Middle frontal gyrus (tissue), 1 donor: ENCODE data around the gene BIRC2.
"Not testable (repeated sequence)": the region's sequence is repeated elsewhere in the genome, so short reads cannot be mapped to it uniquely, and the experiment has no call there.

Source experiments
- DNase-seq: peaks from one replicate; pipeline ENCODE4 v3.0.0-alpha.2; 2015; ENCODE audit warnings: low spot score; ENCODE audit errors: extremely low spot score

BIRC2 gene

DNA sequence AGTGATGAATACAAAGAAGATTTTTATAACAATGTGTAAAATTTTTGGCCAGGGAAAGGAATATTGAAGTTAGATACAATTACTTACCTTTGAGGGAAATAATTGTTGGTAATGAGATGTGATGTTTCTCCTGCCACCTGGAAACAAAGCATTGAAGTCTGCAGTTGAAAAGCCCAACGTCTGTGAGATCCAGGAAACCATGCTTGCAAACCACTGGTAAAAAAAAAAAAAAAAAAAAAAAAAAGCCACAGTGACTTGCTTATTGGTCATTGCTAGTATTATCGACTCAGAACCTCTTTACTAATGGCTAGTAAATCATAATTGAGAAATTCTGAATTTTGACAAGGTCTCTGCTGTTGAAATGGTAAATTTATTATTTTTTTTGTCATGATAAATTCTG lies 24.5 kb upstream of the BIRC2 start:
- no peak for DNase-seq

DNA sequence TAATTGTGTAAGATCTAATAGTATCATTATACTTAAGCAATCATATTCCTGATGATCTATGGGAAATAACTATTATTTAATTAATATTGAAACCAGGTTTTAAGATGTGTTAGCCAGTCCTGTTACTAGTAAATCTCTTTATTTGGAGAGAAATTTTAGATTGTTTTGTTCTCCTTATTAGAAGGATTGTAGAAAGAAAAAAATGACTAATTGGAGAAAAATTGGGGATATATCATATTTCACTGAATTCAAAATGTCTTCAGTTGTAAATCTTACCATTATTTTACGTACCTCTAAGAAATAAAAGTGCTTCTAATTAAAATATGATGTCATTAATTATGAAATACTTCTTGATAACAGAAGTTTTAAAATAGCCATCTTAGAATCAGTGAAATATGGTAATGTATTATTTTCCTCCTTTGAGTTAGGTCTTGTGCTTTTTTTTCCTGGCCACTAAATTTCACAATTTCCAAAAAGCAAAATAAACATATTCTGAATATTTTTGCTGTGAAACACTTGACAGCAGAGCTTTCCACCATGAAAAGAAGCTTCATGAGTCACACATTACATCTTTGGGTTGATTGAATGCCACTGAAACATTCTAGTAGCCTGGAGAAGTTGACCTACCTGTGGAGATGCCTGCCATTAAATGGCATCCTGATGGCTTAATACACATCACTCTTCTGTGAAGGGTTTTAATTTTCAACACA lies 23.3 kb upstream of the BIRC2 start:
- DNase-seq, result no peak

DNA sequence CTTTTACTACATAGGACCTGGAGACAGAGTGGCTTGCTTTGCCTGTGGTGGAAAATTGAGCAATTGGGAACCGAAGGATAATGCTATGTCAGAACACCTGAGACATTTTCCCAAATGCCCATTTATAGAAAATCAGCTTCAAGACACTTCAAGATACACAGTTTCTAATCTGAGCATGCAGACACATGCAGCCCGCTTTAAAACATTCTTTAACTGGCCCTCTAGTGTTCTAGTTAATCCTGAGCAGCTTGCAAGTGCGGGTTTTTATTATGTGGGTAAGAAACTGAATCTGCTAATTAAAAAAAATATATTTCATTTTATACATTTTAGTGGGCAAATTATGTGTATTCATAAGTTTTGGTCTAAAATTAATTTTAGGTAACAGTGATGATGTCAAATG lies 21.9 kb upstream of the BIRC2 start:
- DNase-seq, result no peak

DNA sequence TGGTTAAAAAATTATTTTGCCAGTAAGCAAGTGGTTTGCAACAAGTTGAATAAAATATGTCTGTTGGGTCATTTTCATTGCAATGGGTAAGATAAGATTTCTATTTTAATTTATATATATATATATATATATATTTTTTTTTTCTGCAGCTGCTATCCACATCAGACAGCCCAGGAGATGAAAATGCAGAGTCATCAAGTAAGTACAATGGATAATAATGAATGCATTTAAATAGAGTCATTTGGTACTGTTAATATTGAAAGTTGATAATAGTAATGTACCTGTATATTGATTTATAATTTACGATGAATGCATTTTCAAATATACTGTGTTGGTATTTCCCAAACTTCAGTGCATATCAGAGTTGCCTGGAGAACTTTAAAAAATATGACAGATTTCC lies 18.3 kb upstream of the BIRC2 start:
- no peak for DNase-seq

DNA sequence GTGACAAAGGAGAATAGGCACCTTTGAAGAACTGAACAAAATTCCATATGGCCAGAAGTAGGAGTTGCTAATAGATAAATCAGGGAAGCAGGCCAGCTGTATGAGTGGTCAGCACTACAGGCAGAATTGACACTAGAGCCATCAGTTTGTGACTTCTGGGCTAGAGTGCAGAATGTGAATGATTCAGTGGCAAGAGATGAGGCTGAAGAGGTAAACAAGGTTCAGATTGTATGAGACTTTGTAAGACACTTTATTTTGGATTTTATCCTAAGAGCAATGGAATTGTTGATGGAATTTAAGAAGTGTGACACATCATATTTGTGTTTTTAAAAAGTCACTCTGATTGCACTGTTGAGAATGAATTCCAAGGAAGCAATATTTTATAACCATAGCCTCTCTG lies 16.8 kb upstream of the BIRC2 start:
- no peak for DNase-seq

DNA sequence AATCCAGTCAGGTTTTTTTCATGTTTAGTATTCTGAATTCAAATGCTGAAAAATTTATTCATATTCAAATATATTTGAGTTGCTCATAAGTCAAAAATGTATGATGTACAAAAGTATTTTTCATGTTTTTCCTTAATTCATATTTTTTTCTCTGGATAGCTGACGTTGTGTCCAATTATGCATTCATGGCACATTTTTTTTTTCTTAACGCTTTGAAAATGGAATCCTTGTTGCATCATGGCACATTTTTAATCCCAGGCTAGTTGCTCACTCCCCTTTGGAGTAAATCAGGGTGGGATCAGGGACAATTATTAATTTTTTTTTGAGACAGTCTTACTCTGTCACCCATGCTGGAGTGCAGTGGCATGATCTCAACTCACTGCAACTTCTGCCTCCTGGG lies 15.7 kb upstream of the BIRC2 start:
- DNase-seq, result no peak

DNA sequence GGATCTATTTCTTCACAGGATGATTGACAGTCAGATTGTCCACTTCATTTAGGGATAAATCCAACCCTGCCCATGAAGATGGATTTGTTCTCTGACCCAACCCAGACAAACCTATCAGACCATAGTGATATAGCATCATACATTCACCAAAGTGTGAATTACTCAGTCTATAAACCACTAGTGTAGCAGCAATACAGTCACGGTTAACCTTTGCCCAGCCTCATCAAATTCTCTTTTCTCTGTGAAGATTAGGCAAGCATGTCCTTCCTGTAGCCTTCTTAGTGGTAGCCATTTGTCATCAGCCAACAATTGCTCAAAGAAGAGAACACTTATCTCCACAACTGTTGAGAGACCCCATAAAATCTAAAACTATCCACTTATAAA lies 14.4 kb upstream of the BIRC2 start:
- DNase-seq, result no peak

DNA sequence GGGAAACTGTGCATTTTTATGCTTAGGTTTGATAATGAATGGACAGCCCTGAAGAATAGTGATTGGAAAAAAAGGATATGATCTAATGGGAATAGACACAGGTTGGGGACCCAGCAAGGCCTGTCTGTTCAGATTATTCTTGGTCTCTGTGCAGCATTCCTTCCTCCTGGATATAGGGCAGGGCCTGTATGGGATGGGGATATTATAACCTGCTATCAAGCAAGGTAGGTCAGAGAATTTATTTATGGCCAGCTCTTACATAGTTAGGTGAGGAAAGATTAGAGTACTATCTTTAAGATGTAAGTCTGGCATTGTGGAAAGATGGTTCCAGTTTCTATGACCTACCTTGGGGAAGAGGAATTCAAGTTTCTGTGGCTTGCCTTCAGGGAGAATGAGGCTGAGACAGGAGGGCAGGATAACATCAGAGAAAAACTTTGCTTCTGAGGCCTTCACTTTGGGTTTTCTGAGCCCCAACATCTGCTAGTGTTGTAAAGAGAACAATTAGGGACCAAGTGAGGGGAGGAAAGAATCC lies 8.5 kb upstream of the BIRC2 start:
- DNase-seq, result no peak

DNA sequence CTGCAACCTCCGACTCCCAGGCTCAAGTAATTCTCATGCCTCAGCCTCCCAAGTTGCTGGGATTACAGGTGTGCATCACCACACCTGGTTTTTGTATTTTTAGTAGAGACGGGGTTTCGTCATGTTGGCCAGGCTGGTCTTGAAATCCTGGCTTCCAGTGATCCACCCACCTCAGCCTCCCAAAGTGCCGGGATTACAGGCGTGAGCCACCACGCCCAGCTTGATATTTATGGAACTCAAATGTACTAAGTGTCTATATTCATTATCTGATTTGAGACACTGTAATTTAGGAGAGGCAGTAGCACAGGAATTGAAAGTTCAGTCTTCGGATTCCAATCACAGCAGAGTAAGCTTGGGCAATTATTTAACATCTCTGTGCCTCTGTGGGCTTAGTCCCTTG lies 5.7 kb upstream of the BIRC2 start:
- DNase-seq, result not testable (repeated sequence)

DNA sequence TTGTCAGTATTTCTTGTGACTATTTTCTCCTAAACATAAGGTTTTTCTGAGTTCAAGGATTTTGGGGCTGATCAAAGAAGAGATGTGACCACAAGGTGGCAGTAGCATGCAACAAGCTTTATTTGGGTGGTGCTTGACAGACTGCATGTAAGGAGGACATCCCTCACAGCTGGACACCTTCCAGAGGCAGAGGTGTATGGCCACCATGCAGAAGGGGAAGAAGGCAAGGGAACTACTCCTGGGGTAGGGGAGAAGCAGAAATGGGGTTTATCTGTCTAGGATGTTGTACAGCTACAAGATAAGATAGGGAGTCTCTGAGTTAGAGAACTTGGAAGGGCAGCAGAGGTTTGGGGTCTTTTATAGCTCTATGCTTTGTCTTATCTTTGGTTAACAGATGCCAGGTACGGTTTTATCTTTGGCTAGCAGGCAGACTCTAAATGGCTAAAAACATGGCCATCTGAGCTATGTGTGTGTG lies 5.1 kb upstream of the BIRC2 start:
- DNase-seq, result no peak

DNA sequence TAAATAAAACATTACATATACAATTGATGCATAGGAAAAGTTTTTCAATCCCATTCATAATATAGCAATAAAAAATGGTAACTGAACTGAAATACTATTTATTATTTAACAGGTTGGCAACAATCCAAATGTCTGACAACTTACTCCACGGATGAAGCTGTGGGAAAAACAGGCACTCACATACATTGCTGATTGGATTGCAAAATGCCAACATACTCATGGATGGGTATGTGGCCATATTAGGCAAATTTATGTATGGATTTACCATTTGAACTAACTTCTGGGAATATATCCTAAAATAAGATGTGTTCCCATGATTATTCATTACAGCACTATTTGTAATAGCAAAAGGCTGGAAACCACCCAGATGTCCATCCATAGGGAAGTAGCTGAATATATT lies 3.2 kb upstream of the BIRC2 start:
- no peak for DNase-seq

DNA sequence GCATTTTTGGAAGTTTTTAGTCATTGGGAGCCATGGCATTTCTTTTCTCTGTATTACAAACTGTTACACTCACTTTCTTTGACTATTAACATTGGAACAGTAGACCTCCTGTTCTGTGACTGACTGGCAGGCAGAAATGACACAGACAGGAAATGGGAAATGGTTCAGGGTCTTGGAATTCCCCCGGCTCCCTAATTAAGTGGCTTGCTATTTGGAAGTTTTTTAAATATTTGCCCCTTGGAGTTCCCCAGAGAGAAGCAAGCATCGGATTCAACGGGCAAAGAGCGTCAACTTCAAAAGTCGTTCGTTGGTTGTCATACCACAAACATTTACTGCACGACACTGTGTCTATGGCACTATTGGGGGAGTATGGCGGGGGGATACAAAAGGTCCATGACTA lies 1.1 kb upstream of the BIRC2 start:
- no peak for DNase-seq

DNA sequence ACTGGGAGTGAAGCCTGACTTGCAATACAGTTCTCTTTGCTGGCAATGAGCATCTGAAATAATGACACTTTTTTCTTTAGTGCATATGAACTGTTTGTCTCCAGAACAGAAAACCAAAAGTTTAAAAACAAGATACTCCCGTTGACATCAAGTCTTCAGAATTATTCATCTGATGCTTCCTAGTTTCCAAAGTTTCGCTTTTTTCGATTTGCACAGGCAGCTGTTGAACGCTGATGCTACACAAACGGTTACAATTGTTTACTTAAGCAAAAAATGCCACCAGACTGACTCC lies 612 bp upstream of the BIRC2 start:
- DNase-seq, result no peak

DNA sequence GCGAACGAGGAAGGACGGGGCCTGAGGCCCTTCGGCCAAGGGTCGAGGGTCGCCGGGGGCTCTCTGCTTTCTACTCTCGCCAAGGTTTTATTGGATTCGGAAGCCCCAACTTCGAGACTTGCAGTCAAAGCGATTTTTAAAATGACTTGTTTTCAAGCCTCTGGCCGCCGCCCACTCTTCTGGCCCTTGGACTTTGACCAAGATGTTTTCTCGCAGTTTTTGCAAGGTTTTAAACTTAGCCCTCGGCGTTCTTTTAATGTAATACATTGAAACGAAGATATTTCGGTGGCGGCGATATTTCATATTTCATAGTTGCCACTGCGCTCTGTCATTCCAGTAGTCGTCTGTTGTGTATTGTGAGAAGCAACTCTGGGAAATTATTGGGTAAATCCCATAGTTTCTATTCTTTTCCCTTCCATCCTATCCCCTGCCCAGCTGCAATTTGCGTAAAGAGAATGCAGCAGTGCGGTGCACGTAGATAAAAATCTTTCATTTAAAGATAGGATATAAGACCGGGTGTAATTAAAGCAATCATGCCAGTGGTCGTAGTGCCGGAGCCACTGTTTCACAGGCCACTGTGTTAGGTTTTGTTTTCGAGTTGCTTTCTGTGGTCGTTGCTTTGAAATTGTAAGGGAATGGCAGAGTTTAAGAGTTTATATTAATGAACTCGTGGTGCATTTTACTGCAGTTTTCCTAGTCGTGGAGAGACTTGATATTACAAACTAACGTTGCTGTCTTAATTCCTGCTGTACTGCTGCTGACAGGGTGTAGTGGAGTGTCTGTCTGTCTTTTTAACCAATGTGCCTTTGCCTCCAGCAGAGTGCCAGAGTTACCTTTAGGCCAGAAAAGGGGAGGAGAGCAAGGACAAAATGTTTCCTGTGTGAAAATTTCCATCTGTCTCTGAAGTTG lies 702 bp downstream of the BIRC2 start:
- DNase-seq, result no peak

DNA sequence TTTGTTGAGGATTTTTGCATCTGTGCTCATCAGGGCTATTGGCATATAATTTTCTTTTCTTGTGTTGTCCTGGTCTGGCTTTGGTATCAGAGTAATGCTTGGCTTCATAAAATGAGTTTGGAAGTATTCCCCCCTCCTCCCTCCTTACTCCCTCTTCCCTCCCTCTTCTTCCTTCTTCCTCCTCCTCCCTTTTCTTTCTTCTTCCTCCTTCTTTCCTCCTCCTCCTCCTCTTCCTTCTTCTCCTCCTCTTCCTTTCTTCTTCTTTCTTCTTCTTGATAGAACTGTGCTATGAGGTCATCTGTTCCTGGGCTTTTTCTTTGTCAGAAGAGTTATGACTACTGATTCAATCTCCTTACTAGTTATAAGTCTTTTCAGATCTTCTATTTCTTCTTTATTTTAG lies 10.1 kb downstream of the BIRC2 start:
- DNase-seq, result no peak

DNA sequence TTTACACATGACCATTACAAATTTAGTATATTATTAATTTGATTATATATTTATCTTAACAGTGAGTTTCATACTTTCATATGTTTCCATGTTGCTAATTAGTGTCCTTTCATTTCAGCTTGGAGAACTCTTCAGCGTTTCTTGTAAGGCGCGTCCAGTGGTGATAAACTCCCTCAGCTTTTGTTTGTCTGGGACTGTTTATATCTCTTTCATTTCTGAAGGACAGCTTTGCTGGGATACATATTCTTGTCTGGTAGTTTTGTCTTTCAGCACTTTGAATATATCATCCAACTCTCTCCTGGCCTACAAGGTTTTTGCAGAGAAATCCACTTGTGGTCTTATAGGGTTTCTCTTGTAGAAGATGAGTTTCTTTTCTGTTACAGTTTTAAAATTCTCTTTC lies 12.4 kb downstream of the BIRC2 start:
- no peak for DNase-seq

DNA sequence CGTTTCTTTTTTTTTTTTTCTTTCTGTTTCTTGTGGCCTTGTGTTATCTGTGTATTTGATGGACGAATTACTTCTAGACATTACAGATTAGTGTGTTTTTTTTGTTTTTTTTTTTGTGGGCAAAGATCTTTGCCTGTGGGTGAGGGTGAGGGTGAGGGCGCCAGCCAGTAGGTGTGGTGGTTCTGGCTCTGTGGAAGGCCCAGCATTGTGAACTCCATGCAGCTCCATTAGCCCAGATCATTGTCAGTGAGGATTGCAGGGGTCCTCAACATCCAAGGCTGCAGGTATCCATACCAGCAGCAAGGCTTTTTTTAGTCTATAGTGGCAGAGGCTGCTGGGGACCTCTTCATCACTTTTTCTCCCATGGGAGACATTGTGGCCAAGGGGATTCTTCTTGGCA lies 13.7 kb downstream of the BIRC2 start:
- DNase-seq, result no peak

DNA sequence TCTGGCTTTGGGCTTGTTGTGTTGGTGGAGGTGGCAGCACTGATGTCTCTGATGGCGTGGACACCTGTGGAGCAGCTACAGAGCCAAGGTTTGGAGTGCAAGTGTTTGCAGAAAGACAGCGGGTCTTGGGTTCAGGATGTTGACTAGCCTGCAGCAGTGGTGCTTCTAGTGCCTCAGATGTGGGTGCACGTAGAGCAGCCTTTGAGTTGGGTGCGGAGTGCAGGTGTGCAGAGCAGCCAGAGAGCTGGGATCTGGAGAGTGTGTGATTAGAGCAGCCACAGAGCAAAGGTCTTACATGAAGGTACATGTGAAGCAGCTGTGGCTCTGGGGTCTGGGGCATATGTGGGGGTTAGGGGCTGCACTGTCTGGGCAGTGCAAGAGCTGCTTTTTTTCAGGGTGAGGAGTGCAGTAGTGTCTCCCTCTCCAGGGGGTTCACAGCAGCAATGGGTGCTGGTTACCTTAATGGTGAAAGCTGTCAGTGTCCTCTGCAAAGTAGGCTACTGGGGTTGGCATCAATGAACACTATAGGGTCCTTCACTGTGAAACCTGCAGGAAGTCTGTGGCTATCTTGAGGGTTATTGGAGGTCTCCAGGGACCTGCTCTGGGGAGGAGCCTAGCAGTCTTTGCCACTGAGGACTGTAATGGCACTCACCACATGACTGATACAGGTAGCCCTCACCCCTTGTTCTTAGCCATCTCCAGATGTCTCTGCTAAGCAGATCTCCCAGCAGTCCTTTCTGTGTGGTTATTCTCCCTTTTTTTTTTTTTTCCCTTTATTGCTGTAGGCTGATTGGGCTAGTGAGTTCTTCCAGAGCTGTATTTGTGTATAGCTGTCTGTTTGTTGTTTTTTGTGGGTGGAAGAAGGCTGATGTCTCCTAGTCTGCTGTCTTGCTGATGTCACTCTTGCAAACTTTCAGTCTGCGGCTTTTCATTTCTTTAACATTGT lies 14.3 kb downstream of the BIRC2 start:
- DNase-seq, result no peak

DNA sequence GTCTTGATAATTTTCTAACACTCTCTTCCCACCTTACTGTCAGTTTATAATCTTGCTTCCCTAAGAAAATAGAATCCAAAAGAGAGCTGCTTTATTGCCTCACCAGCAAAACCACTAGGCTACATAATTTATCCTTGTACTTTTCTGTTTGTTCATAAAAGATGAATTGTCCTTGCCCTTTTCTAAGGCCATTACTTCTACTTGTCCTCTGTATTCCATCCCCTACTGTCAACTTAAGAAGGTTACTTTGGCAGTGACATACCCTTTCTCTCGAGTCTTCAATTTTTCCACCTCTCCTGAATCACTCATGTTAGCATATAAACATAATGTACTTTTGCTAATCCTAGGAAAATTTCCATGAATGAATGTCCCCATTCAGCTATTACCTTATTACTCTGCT lies 18.0 kb downstream of the BIRC2 start:
- DNase-seq, result no peak

DNA sequence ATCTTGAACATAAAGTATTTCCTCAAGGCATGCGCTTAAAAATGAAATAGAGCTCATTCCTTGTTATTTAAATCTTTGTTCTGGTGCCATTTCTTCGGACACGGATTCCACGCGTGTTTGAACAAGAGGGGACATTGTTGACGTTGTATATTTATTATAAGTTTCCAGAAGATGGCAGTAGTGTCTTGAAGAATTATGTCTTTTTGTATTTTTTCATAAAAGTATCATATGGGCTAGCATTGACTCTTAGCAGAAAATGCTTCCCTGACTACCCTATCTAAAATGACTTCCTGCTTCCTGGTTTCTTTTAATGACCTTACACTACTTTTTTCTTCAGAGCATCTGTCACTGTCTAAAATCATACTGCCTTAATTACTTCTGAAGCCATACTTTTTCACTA lies 20.4 kb downstream of the BIRC2 start:
- no peak for DNase-seq

DNA sequence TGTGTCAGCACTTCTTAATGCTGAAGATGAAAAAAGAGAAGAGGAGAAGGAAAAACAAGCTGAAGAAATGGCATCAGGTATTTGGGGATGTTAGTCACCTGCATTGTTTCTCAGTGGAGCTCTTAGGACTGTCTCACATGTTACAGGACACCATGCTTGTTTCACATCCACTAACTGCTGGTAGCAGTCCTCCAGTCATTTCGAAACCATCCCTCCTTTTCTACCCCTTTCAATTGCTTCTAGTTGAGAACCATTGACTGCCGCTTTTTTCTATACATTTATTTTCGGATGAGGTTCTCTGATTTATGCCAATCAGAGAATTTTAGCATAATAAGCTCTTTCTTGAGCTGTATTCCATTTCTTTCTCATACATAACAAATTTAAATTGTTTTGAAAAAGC lies 21.5 kb downstream of the BIRC2 start:
- no peak for DNase-seq
